DND-41 (cell line): ENCODE measurements around the gene ARF1.

Source experiments
- ATAC-seq: fragments of 200-7000 bp; cut with Tn5 transposase; 3 replicates; pipeline ENCODE4 v1.9.1; 2021; ENCODE audit warnings: low read depth; ENCODE audit not compliant: insufficient read depth
- DNase-seq: peaks from one replicate; pipeline ENCODE4 v3.0.0-alpha.2; 2020
- H2AFZ ChIP-seq: 2 replicates; pipeline ENCODE4 v1.6.0; 2012; ENCODE audit warnings: low read depth, low read length
- H3K27ac ChIP-seq: 2 replicates; pipeline ENCODE4 v1.5.1; 2012; ENCODE audit warnings: low read length, inconsistent platforms
- H3K27me3 ChIP-seq: fragments of 200-600 bp; sonication (generic); 2 replicates; pipeline ENCODE4 v1.6.0; 2012; ENCODE audit warnings: low read length, mild to moderate bottlenecking, inconsistent platforms; ENCODE audit not compliant: insufficient read depth, poor library complexity
- H3K36me3 ChIP-seq: 2 replicates; pipeline ENCODE4 v1.5.1; 2012; ENCODE audit warnings: low read length, inconsistent platforms; ENCODE audit not compliant: insufficient read depth
- H3K4me1 ChIP-seq: 2 replicates; pipeline ENCODE4 v1.5.1; 2012; ENCODE audit warnings: mild to moderate bottlenecking, low read length; ENCODE audit not compliant: insufficient read depth
- H3K4me2 ChIP-seq: 2 replicates; pipeline ENCODE4 v1.6.0; 2012; ENCODE audit warnings: mild to moderate bottlenecking, moderate library complexity, low read length, inconsistent platforms; ENCODE audit not compliant: insufficient read depth
- H3K4me3 ChIP-seq, 2 experiments: fragments of 200-600 bp in 1 of 2; shearing (Covaris generic) in 1 of 2; 2 replicates each; pipeline ENCODE4 v1.5.1; 2012 to 2016; ENCODE audit warnings: inconsistent platforms in 2 of 2, low read length in 2 of 2, mild to moderate bottlenecking in 2 of 2, low read depth in 1 of 2, moderate library complexity in 1 of 2
- H3K79me2 ChIP-seq: 2 replicates; pipeline ENCODE4 v1.6.0; 2012; ENCODE audit warnings: low read length, inconsistent platforms; ENCODE audit not compliant: insufficient read depth
- H3K9ac ChIP-seq: 2 replicates; pipeline ENCODE4 v1.6.0; 2012; ENCODE audit warnings: low read depth, mild to moderate bottlenecking, inconsistent platforms, low read length, moderate library complexity
- H3K9me3 ChIP-seq: 2 replicates; pipeline ENCODE4 v1.5.1; 2012; ENCODE audit warnings: low read length, moderate library complexity, mild to moderate bottlenecking, inconsistent platforms; ENCODE audit not compliant: insufficient read depth, severe bottlenecking
- H4K20me1 ChIP-seq: 2 replicates; pipeline ENCODE4 v1.6.0; 2012; ENCODE audit warnings: low read length; ENCODE audit not compliant: insufficient read depth
- EZH2 ChIP-seq: IDR thresholded peaks from 3 replicates; pipeline ENCODE4 v1.6.1; 2012; ENCODE audit warnings: borderline replicate concordance, low read depth, mild to moderate bottlenecking, moderate library complexity, low read length, inconsistent platforms; ENCODE audit not compliant: severe bottlenecking
- TF ChIP-seq, protein P1 (sequence below): IDR thresholded peaks from 2 replicates; pipeline ENCODE4 v1.5.1; 2012; ENCODE audit warnings: borderline replicate concordance, low read length, moderate library complexity, mild to moderate bottlenecking; ENCODE audit not compliant: poor library complexity, severe bottlenecking; ENCODE audit errors: extremely low read depth

The ARF1 gene

DNA sequence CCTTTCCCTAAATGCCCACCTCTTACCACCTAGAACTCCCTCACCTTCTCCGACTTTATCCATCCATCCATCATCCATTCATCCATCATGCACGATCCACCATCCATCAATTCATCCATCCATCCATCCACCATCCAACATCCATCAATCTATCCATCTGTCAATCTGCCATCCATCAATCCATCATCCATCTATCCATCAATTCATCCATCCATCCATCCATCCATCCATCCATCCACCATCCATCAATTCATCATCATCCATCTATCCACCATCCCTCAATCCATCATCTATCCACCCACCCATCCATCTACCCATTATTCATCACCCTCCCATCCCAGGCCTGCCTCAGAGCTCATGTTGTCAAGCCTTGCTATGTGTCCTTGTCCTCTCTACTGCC lies 41.2 kb upstream of the ARF1 start:
- H3K36me3 ChIP-seq: no peaks in the 10 kb centered on the region
- ATAC-seq (no peak), DNase-seq (no peak)
- H3K9me3 ChIP-seq: no peaks in the 10 kb centered on the region
- no peaks in the 10 kb centered on the region for H3K4me1 ChIP-seq
- TF ChIP-seq EZH2: no peak
- TF ChIP-seq, protein P1, sequence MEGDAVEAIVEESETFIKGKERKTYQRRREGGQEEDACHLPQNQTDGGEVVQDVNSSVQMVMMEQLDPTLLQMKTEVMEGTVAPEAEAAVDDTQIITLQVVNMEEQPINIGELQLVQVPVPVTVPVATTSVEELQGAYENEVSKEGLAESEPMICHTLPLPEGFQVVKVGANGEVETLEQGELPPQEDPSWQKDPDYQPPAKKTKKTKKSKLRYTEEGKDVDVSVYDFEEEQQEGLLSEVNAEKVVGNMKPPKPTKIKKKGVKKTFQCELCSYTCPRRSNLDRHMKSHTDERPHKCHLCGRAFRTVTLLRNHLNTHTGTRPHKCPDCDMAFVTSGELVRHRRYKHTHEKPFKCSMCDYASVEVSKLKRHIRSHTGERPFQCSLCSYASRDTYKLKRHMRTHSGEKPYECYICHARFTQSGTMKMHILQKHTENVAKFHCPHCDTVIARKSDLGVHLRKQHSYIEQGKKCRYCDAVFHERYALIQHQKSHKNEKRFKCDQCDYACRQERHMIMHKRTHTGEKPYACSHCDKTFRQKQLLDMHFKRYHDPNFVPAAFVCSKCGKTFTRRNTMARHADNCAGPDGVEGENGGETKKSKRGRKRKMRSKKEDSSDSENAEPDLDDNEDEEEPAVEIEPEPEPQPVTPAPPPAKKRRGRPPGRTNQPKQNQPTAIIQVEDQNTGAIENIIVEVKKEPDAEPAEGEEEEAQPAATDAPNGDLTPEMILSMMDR: no peak
- H3K4me2 ChIP-seq: no peak overlapping the region
- no peaks in the 10 kb centered on the region for H3K27me3 ChIP-seq
- H3K79me2 ChIP-seq: no peaks in the 10 kb centered on the region
- H3K9ac ChIP-seq: no peak overlapping the region
- no peak overlapping the region for H3K27ac ChIP-seq
- no peaks in the 10 kb centered on the region for H4K20me1 ChIP-seq
- H3K4me3 ChIP-seq: no peak overlapping the region
- H2AFZ ChIP-seq: no peak overlapping the region

DNA sequence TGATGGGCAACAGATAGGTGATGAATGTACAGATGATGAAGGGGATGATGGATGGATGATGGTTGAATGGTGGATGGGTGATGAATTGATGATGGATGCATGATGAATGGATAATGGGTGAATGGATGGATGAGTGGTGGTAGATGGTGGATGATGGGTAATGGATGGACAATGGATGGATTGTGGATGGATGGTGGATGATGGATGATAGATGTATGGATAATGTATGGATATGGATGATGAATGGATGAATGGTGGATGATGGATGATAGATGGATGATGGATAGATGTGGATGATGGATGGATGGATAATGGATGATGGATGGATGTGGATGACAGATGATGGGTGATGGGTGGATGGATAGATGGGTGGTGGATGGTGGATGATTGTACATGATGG lies 40.0 kb upstream of the ARF1 start:
- Histone ChIP-seq H3K4me3 (no peak overlapping the region), H3K9ac (no peak overlapping the region), H3K4me1 (no peaks in the 10 kb centered on the region), H2AFZ (no peak overlapping the region), H3K27me3 (no peaks in the 10 kb centered on the region), H3K4me2 (no peak overlapping the region), H4K20me1 (no peaks in the 10 kb centered on the region), H3K27ac (no peak overlapping the region), H3K79me2 (no peaks in the 10 kb centered on the region), H3K36me3 (no peaks in the 10 kb centered on the region), H3K9me3 (no peaks in the 10 kb centered on the region)
- TF ChIP-seq, protein P1: no peak
- TF ChIP-seq EZH2: no peak
- no peak for ATAC-seq
- DNase-seq: no peak

DNA sequence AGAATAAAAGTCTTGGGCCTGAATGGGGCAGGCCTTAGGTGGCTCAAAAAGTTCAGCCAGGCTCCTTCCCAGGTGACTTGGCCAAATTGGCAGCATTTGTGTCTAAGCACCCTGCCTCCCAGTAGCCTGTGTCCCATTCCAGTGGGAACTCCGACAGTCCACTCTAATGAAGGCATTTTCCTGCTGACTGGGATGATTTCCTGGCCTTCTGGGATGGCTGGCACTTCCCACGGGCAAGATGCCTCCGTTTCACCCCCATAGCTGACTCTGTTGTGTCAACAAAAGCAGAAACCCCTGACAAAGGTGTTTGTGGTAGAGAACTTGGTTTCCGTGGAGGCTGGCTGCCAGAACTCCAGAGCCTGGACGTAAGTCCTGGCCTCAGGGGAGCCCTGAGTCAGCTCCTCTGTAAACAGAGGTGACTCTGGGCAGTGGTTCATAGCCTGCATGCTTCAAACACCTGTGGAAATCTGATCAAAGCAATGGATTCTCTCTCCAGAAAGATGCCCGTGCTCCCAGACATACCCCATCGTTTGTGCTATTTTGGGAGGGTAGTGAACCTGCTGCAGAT lies 39.1 kb upstream of the ARF1 start:
- no peaks in the 10 kb centered on the region for H3K36me3 ChIP-seq
- ATAC-seq (no peak), DNase-seq (no peak)
- H3K9ac ChIP-seq: no peak overlapping the region
- no peak overlapping the region for H3K27ac ChIP-seq
- H4K20me1 ChIP-seq: no peaks in the 10 kb centered on the region
- H3K4me3 ChIP-seq: no peak overlapping the region
- no peaks in the 10 kb centered on the region for H3K27me3 ChIP-seq
- no peaks in the 10 kb centered on the region for H3K4me1 ChIP-seq
- no peaks in the 10 kb centered on the region for H3K79me2 ChIP-seq
- no peak overlapping the region for H2AFZ ChIP-seq
- H3K9me3 ChIP-seq: no peaks in the 10 kb centered on the region
- no peak overlapping the region for H3K4me2 ChIP-seq
- TF ChIP-seq EZH2: no peak
- TF ChIP-seq, protein P1: no peak

DNA sequence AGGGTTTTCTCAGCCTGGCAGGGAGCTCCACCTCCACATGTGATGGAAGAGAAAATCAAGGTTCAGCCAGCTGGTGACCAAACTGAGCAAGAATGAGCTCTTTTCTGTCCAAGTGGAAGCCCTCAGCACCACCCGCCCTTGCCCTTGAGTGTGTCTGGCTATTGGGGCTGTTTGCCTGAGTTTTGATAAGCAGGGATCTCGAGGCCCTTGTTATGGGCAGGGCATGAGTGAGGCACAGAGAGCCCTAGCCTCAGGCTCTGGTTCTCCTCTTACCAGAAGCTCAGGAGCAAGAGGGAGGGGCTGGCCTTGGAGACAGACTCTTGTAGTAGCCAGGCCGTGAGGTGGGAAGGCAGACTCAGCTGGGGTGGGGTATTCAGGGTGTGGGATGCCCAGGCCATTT lies 37.5 kb upstream of the ARF1 start:
- Histone ChIP-seq H3K4me2 (no peak overlapping the region), H3K79me2 (no peaks in the 10 kb centered on the region), H3K27me3 (no peaks in the 10 kb centered on the region), H4K20me1 (no peaks in the 10 kb centered on the region), H3K27ac (no peak overlapping the region), H3K36me3 (no peaks in the 10 kb centered on the region), H3K4me1 (no peaks in the 10 kb centered on the region), H3K4me3 (no peak overlapping the region), H3K9me3 (no peaks in the 10 kb centered on the region), H2AFZ (no peak overlapping the region), H3K9ac (no peak overlapping the region)
- DNase-seq (no peak), ATAC-seq (no peak)
- no peak for TF ChIP-seq EZH2
- TF ChIP-seq, protein P1: no peak
